ENCODE results near the gene PTPRN2.

Gene PTPRN2

GRCh38 chr7:157774495-157774894 lies 813.1 kb downstream of the PTPRN2 start:
- no peak overlapping the region for H3K4me3 ChIP-seq (ENCODE audit: low read depth, low read length)
- TF ChIP-seq, protein P1, sequence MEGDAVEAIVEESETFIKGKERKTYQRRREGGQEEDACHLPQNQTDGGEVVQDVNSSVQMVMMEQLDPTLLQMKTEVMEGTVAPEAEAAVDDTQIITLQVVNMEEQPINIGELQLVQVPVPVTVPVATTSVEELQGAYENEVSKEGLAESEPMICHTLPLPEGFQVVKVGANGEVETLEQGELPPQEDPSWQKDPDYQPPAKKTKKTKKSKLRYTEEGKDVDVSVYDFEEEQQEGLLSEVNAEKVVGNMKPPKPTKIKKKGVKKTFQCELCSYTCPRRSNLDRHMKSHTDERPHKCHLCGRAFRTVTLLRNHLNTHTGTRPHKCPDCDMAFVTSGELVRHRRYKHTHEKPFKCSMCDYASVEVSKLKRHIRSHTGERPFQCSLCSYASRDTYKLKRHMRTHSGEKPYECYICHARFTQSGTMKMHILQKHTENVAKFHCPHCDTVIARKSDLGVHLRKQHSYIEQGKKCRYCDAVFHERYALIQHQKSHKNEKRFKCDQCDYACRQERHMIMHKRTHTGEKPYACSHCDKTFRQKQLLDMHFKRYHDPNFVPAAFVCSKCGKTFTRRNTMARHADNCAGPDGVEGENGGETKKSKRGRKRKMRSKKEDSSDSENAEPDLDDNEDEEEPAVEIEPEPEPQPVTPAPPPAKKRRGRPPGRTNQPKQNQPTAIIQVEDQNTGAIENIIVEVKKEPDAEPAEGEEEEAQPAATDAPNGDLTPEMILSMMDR (IDR thresholded peaks at IDR 0.05; ENCODE audit: low read depth, low read length) = no peak

- TF ChIP-seq, protein P1 (IDR thresholded peaks at IDR 0.05; ENCODE audit: low read depth, low read length) = no peak
- H3K4me3 ChIP-seq (ENCODE audit: low read depth, low read length) = no peak overlapping the region
These were observed 814.3 kb downstream of the PTPRN2 start for GRCh38 chr7:157773361-157773760.

GRCh38 chr7:157772486-157773130 lies 815.0 kb downstream of the PTPRN2 start:
- H3K4me3 ChIP-seq (ENCODE audit: low read depth, low read length) = no peak overlapping the region
- TF ChIP-seq, protein P1 (IDR thresholded peaks at IDR 0.05; ENCODE audit: low read depth, low read length) = no peak

GRCh38 chr7:157771689-157772088 lies 815.9 kb downstream of the PTPRN2 start:
- H3K4me3 ChIP-seq (ENCODE audit: low read depth, low read length) = no peak overlapping the region
- TF ChIP-seq, protein P1 (IDR thresholded peaks at IDR 0.05; ENCODE audit: low read depth, low read length) = no peak

GRCh38 chr7:157770716-157771320 lies 816.8 kb downstream of the PTPRN2 start:
- TF ChIP-seq, protein P1 (IDR thresholded peaks at IDR 0.05; ENCODE audit: low read depth, low read length) = no peak
- no peak overlapping the region for H3K4me3 ChIP-seq (ENCODE audit: low read depth, low read length)

- TF ChIP-seq, protein P1 (IDR thresholded peaks at IDR 0.05; ENCODE audit: low read depth, low read length) = no peak
- H3K4me3 ChIP-seq (ENCODE audit: low read depth, low read length) = no peak overlapping the region
These were observed 818.0 kb downstream of the PTPRN2 start for GRCh38 chr7:157769526-157770215.

DNA sequence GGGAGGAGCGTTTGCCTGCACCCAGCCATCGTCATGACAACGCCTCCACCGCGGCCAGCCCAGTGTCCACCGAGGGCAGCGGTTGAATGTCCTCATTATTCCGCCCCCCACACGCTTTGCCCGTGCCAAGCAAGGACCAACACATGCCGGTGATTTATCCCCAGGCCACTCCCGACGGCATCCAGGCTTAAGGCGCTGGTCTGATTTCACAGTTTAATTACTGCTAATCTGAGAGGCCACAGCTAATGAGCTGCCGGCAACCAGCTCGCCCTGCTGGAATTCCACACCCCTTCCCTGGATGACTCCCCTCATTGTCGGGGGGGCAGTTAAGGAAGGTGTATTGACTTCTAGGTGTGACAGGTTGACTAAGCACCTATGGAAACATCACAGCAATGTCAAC lies 818.5 kb downstream of the PTPRN2 start:
- H3K4me3 ChIP-seq (ENCODE audit: low read depth, low read length) = no peak overlapping the region
- TF ChIP-seq, protein P1 (IDR thresholded peaks at IDR 0.05; ENCODE audit: low read depth, low read length) = no peak

Measured in WI38 (cell line).